Measurements from ENCODE around the gene STH. TPM values are rescaled to one million over a fixed set of nuclear protein-coding genes. Genes with fewer than 3 reads are reported as not detected.

The STH gene
- total and polyA plus RNA-seq, 10 donors, result not detected

- Histone ChIP-seq H3K36me3 (no peaks in the 10 kb centered on the region), H3K27ac (no peak overlapping the region), H3K27me3 (replicated peaks in 1 of 7) (peaks cover 0 to 7% (median 0%) of the 10 kb centered on the region in 7 donors), H3K9me3 (peaks cover 0 to 5% (median 0%) of the 10 kb centered on the region in 8 donors), H3K4me1 (peaks cover 0 to 20% (median 12%) of the 10 kb centered on the region in 6 donors), H3K4me3 (no peak overlapping the region)
- TF ChIP-seq POLR2AphosphoS5 (IDR thresholded peaks at IDR 0.05), result no peak
- TF ChIP-seq POLR2A (IDR thresholded peaks at IDR 0.05), result no peak
- 81 to 93% (median 87%) methylated on average over 14 to 17 of the region's 17 CpGs for WGBS, 5 donors
- DNase-seq, result peak; percentile 48
- intact Hi-C loops (cut with DNase I; ENCODE audit: low total_unique reads), result no loop called here
These were observed 24.8 kb upstream of the STH start for GRCh38 chr17:45973946-45974859.

- TF ChIP-seq POLR2A (IDR thresholded peaks at IDR 0.05), result no peak
These were observed 24.0 kb upstream of the STH start for GRCh38 chr17:45974916-45975630.

GRCh38 chr17:45975640-45976295 is 23.3 kb upstream of the STH start:
- TF ChIP-seq POLR2AphosphoS5 (IDR thresholded peaks at IDR 0.05), result no peak
- TF ChIP-seq CTCF (IDR thresholded peaks at IDR 0.05 in 8 of 11, conservative IDR thresholded peaks at IDR 0.05 in 3 of 11), result no peak
- TF ChIP-seq POLR2A (IDR thresholded peaks at IDR 0.05), result no peak
- Histone ChIP-seq H3K4me3 (no peak overlapping the region), H3K27me3 (replicated peaks in 1 of 7) (peaks cover 0 to 5% (median 0%) of the 10 kb centered on the region in 7 donors), H3K27ac (no peak overlapping the region), H3K36me3 (no peaks in the 10 kb centered on the region), H3K4me1 (peaks cover 0 to 20% (median 12%) of the 10 kb centered on the region in 6 donors), H3K9me3 (peaks cover 0 to 5% (median 0%) of the 10 kb centered on the region in 8 donors)
- WGBS, 5 donors, result 66 to 75% (median 72%) methylated on average over 8 of the region's 8 CpGs
- intact Hi-C loops (cut with DNase I; ENCODE audit: low total_unique reads), result no loop called here
- DNase-seq, result peak; percentile 51

More at GRCh38 chr17:45974916-45975630, 24.0 kb upstream of the STH start:
- Histone ChIP-seq H3K36me3 (no peaks in the 10 kb centered on the region), H3K4me3 (no peak overlapping the region), H3K27ac (no peak overlapping the region), H3K9me3 (peaks cover 0 to 5% (median 0%) of the 10 kb centered on the region in 8 donors), H3K4me1 (peaks cover 0 to 20% (median 12%) of the 10 kb centered on the region in 6 donors), H3K27me3 (replicated peaks in 1 of 7) (peaks cover 0 to 7% (median 0%) of the 10 kb centered on the region in 7 donors)
- intact Hi-C loops (cut with DNase I; ENCODE audit: low total_unique reads), result no loop called here
- 56 to 69% (median 64%) methylated on average over 10 of the region's 10 CpGs for WGBS, 5 donors
- DNase-seq, result peak; percentile 69

GRCh38 chr17:45976391-45976754 is 22.7 kb upstream of the STH start:
- Histone ChIP-seq H3K4me1 (peaks cover 0 to 20% (median 12%) of the 10 kb centered on the region in 6 donors), H3K9me3 (peaks cover 0 to 5% (median 0%) of the 10 kb centered on the region in 8 donors), H3K4me3 (no peak overlapping the region), H3K27ac (no peak overlapping the region), H3K36me3 (no peaks in the 10 kb centered on the region), H3K27me3 (replicated peaks in 1 of 7) (no peaks in the 10 kb centered on the region)
- WGBS, 5 donors, result 95 to 100% (median 100%) methylated on average over 2 of the region's 2 CpGs
- intact Hi-C loops (cut with DNase I; ENCODE audit: low total_unique reads), result no loop called here
- no peak for DNase-seq
- no peak for TF ChIP-seq CTCF (IDR thresholded peaks at IDR 0.05 in 8 of 11, conservative IDR thresholded peaks at IDR 0.05 in 3 of 11)
- no peak for TF ChIP-seq POLR2AphosphoS5 (IDR thresholded peaks at IDR 0.05)
- no peak for TF ChIP-seq POLR2A (IDR thresholded peaks at IDR 0.05)
